Measurements from ENCODE around the gene TRMT44.
"Not testable (repeated sequence)": the region's sequence is repeated elsewhere in the genome, so short reads cannot be mapped to it uniquely, and the experiment has no call there.

Gene TRMT44

GRCh38 chr4:8471211-8471875 is 30.8 kb downstream of the TRMT44 start:
- DNase-seq: no peak

DNA sequence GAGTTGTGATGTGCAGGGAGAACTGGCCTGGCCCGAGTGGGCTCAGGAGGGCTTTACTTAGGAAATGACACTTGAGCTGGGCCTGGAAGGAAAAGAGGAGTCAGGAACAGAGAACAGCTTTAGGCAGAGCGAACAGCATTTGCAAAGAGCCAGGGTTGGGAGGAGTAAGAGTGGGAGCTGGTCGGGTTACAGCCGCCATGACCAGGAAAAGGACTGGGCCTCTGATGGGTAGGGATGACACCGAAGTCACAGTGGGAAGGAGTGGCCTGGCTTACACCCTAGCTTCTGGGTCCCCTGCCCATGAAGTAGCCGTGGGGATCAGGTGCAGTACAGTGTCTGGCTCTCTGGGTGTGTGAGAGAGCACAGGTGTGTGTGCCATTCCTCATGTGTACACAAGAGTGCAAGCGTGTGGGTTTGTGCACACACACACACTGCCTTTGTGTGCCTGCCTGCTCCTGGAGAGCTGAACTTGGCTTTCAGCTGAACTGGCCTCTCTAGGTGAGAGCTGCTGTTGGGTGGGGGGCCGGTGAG is 31.6 kb downstream of the TRMT44 start:
- no peak for DNase-seq

DNA sequence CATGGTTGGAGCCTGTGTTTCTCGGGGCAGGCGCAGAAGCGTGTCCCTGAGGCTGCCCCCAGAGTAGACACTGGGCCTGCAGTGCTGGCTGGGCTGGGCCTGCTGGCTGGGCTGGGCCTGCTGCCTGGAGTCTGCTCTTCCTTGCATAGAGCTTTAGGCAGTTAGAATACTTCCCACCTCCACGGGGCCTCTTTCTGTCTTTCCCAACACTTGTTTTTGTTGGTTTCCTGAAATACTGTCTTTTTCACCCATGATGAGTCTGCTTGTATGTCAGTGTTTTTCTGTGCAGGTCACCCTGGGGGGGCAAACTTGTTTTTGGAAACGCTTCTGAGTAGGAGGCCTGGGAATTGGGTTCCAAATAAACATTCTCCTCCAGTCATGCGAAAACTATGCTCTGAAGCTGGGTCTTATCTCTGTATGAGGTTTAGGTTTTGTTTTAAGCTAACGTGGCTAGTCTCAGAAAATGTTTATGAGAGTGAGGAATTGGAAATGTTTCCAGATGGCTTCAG is 32.2 kb downstream of the TRMT44 start:
- DNase-seq: no peak

DNA sequence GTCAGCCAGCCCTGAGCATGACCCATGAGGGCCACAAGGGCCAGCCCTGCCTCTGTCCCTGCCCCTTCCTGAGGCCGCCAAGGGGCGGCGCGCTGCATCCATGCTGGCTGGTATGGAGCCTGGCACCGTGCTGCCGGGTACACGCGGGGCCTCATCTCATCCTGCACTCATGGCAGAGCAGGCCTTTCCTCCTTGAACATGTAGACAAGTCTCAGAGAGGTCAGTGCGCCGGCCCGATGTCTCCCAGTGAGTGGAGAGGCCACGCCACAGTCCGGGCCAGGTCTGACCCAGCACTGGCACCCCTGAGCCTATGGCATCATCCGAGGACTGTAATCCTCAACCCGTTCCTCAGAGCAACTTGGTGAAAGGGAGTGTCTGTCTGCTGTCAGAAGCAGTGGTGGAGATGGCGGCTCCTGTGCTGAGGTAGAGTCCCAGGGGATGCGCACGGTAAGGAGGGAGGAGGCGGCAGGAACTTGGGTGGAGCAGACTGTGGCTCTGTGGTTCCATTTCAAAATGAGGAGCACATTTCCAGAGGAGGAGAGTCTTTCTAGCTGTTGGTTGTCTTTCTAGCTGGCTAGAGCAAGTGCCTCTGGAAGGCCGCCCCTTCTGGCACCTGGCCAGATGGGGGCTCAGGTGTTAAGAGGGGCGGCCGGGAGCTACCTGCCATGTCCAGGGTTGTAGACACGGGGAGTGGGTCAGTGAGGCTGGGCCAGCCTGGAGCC is 32.8 kb downstream of the TRMT44 start:
- DNase-seq: no peak

DNA sequence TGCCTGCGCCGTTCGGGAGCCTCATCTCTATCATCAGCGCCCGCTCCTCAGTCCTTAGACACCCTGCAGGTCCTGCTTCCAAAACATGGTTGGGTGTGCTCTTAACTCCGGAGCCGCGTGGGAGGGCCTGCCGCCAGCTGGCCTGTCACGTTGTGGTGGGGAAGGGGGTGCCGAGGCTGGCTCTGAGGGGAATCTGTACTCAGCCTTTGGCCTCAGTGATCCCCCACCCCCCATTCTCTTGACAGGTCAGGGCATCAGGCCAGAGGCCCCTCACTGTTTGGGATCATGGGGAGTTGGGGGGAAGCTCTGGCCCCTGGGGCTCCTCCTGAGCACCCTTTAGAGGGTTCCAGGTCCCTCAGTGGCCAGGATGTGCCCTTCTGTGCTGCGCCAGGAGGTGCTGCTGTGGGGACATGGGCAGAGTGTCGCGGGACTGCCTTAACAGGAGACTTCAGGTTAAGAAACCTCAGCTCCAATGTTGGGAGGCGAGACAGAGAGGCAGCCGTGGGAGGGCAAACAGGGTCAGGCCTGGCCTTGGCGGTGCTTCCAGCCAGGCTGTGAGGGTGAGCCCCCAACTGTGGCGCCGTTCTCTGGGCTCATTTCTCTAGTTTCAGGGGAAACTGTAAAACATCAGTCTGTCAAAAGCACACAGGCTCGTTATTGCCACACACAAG is 33.5 kb downstream of the TRMT44 start:
- DNase-seq: no peak

- no peak for DNase-seq
Measured at GRCh38 chr4:8474856-8475255, 34.3 kb downstream of the TRMT44 start.

GRCh38 chr4:8475751-8476575 is 35.4 kb downstream of the TRMT44 start:
- no peak for DNase-seq

DNA sequence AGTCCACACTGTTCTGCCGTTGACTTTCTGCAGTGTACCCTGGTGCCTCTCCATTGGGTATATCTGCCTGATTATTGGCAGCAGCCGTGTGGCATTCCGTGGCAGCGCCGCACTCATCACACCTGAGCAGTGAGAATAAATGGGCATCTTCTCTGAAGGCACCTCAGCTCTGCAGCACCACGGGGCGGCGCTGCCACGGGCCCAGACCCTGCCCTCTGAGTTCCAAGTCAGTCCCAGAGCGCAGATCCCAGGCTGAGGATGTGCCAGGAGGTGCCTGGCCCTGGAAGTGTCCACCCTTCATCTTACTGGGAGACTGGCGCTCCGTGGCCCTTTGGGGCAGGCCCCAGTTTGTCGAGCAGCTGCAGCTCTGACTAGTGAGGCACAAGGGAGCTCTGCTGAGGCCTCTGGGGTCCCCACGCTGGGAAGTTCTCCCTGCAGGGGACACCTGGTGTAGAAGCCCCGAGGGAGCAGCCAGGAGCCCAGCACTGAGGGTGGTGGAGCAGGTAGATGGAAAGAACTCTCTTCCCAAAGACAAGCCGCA is 36.6 kb downstream of the TRMT44 start:
- no peak for DNase-seq

- no peak for DNase-seq
Measured at GRCh38 chr4:8477676-8478075, 37.1 kb downstream of the TRMT44 start.

GRCh38 chr4:8478371-8478770 is 37.8 kb downstream of the TRMT44 start:
- no peak for DNase-seq

DNA sequence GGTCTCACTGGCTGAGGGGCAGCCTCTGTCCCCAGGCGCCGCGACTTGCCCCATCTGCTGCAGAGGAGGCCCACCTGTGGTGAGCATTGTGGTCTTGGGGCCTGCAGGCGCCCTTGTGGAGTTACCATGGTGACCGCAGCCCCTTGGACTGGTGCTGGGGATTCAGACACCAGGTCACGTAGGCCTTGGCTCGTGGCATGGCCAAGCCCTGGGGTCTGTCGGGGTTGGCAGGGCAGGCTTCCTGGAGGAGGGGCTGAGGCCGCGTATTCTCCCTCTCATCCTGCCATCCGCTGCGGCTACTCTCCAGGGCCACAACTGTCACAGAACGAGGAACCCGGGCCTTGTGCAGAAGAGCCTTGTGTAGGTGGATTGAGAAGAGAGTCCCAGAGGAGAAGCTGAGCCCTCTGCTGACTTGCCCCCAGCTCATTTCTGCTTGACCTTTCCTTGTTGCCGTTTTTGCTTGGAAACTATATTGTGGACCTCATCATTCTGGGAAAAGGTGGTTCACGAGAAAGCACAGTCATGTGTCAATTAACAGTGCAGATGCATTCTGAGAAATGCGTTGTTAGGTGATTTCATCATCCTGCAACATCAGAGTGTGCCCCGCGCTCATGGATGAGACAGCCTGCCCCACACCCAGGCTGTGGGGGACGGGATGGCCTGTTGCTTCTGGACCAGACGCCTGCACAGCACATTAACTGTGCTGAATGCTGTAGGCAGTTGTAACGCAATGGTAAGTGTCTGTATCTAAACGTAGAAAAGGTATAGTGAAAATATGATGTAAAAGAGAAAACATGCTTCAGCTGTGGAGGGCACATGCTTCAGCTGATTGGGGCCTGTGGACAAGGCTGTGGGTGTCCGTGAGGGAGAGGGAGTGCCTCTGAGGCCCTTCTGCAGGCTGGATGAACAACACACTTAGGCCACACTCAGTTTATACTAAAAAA is 38.5 kb downstream of the TRMT44 start:
- no peak for DNase-seq

GRCh38 chr4:8480221-8480620 is 39.6 kb downstream of the TRMT44 start:
- no peak for DNase-seq

- DNase-seq: not testable (repeated sequence)
Measured at GRCh38 chr4:8486643-8487042, 46.1 kb downstream of the TRMT44 start.

DNA sequence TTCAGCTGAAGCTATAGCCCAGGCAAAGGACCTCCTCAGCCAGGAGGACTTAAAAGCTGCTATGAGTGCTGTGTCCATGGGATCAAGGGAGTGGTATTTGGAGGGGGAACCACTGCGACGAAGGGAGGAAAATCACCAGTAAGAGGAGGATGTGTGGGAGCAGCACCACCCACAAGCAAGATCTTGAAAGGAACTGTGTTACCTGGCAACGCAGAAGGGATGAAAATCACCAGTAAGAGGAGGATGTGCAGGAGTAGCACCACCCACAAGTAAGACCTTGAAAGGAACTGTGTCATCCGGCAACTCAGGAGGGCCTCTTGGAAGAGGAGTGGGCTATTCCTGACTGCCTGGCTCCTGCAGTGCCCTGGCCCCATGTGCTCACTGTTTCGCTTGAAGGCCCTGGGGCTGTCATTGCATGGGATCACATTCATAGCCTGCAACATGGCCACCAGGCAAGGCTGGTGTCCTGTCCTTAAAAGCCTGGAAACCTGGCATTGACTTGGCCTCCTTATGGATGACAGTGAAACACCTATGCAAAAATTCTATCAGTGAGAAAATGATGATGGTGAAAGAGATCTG is 48.3 kb downstream of the TRMT44 start:
- no peak for DNase-seq

DNA sequence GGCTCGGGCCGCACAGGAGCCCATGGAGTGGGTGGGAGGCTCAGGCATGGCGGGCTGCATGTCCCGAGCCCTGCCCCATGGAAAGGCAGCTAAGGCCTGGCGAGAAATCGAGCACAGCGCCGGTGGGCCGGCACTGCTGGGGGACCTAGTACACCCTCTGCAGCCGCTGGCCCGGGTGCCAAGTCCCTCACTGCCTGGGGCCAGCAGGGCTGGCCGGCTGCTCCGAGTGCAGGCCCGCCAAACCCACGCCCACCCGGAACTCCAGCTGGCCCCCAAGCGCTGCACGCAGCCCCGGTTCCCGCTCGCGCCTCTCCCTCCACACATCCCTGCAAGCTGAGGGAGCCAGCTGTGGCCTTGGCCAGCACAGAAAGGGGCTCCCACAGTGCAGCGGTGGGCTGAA is 50.9 kb downstream of the TRMT44 start:
- not testable (repeated sequence) for DNase-seq

- DNase-seq: no peak
Measured at GRCh38 chr4:8492174-8492573, 51.6 kb downstream of the TRMT44 start.

DNA sequence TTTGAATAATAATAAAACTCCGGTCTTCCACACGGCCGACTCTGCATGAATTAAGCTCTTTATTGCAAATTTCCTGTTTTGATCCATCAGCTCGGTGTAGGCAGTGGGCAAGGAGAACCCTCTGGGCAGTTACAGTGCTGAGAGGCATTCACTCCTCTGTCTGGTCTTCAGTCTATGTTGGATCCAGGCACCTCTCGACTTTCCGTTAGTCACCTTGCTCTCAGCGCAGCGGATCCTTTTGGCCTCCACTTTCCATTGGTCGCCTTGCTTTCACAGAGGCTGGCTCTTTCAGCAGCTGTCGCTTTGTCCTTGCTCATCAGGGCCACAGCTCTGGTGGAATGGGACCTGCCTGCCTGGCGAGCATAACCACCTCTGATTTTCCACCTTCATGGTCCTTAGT is 52.9 kb downstream of the TRMT44 start:
- DNase-seq: no peak

DNA sequence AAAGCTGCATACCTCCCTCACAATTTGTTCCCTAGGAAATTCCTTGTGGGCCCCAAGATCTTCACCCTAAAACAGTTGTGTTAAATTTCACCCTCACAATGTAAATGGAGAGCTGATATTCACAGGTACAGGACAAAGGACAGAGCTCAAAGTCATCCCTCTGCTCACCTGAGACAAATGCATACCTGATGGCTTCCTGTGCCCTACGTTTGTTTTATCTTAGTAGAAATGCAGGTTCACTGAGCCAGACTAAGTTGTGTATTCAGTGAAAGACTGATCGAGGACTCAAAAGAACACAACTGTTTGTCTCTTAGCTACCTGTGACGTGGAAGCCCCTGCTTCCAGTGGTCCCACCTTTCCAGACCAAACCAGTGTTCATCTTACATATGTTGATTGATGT is 53.6 kb downstream of the TRMT44 start:
- no peak for DNase-seq

GRCh38 chr4:8494983-8495548 is 54.5 kb downstream of the TRMT44 start:
- no peak for DNase-seq

DNA sequence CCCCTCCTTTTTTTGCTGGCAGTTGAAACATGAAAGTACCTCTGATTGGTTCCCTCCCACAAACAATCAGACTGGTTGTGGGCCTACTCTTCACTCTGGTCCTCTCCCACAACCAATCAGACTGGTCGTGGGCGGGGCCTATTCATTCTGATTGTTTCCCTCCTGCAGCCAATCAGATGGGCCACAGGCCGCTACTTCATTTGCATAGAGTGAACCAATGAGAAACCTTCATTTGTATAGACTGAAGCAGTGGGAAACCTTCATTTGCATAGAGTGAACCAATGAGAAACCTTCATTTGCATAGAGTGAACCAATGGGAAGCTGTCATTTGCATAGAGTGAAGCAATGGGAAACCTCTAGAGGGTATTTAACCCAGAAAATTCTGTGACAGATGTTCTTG is 55.2 kb downstream of the TRMT44 start:
- no peak for DNase-seq

DNA sequence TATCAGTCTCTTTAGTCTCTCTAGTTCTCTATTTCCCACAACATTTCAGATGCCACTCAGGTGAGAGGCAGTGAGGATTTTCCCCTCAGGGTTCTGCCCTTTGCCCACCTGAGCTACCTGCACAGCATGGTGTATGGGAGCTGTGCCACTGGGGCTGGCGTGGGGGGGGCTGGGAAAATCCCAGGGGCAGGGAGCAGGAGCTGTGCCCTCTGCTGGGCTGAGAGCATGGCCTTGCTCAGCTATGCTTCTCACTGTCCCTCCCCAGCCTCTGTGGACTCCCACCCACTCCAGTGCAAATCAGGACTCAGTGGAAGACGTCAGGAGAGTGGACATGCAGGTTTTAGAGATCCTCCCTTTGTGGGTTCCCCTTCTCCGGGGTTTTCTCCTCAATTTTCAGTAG is 57.2 kb downstream of the TRMT44 start:
- DNase-seq: no peak

Data from NK-92 treated with Interleukin-12 subunit alpha and Interleukin-12 subunit beta, amount 100 ng/mL, for 24 hours (cell line).